ENCODE data around the gene HOXD3.

Gene HOXD3

GRCh38 chr2:176132205-176133171 lies 24.6 kb upstream of the HOXD3 start:
- no peak for DNase-seq (ENCODE audit: low spot score)

- no peak for DNase-seq (ENCODE audit: low spot score)
Measured at GRCh38 chr2:176133389-176133788, 23.7 kb upstream of the HOXD3 start.

- no peak for DNase-seq (ENCODE audit: low spot score)
Measured at GRCh38 chr2:176134035-176134434, 23.1 kb upstream of the HOXD3 start.

- DNase-seq (ENCODE audit: low spot score) = no peak
Measured at GRCh38 chr2:176135035-176135440, 22.1 kb upstream of the HOXD3 start.

- peak; percentile 80 for DNase-seq (ENCODE audit: low spot score)
Measured at GRCh38 chr2:176136374-176137251, 20.5 kb upstream of the HOXD3 start.

- DNase-seq (ENCODE audit: low spot score) = no peak
Measured at GRCh38 chr2:176137252-176137580, 19.9 kb upstream of the HOXD3 start.

GRCh38 chr2:176137906-176138305 lies 19.2 kb upstream of the HOXD3 start:
- no peak for DNase-seq (ENCODE audit: low spot score)

- peak; percentile 63 for DNase-seq (ENCODE audit: low spot score)
Measured at GRCh38 chr2:176138526-176138922, 18.6 kb upstream of the HOXD3 start.

GRCh38 chr2:176138923-176139660 lies 18.0 kb upstream of the HOXD3 start:
- DNase-seq (ENCODE audit: low spot score) = peak; percentile 70

- DNase-seq (ENCODE audit: low spot score) = peak; percentile 83
Measured at GRCh38 chr2:176139661-176140512, 17.2 kb upstream of the HOXD3 start.

GRCh38 chr2:176140513-176141317 lies 16.4 kb upstream of the HOXD3 start:
- peak; percentile 92 for DNase-seq (ENCODE audit: low spot score)

GRCh38 chr2:176142281-176142680 lies 14.8 kb upstream of the HOXD3 start:
- DNase-seq (ENCODE audit: low spot score) = no peak

- DNase-seq (ENCODE audit: low spot score) = no peak
Measured at GRCh38 chr2:176145085-176145969, 11.8 kb upstream of the HOXD3 start.

- DNase-seq (ENCODE audit: low spot score) = no peak
Measured at GRCh38 chr2:176146101-176146500, 11.0 kb upstream of the HOXD3 start.

- DNase-seq (ENCODE audit: low spot score) = no peak
Measured at GRCh38 chr2:176146645-176147044, 10.5 kb upstream of the HOXD3 start.

- no peak for DNase-seq (ENCODE audit: low spot score)
Measured at GRCh38 chr2:176147210-176147799, 9.8 kb upstream of the HOXD3 start.

- no peak for DNase-seq (ENCODE audit: low spot score)
Measured at GRCh38 chr2:176147800-176148496, 9.2 kb upstream of the HOXD3 start.

- no peak for DNase-seq (ENCODE audit: low spot score)
Measured at GRCh38 chr2:176148751-176149421, 8.2 kb upstream of the HOXD3 start.

Data from left forelimb (tissue), 1 donor.